Stimulated activated naive CD4-positive, alpha-beta T cell (primary cell): ENCODE results near the gene COMMD10.
"Not testable (repeated sequence)": the region's sequence is repeated elsewhere in the genome, so short reads cannot be mapped to it uniquely, and the experiment has no call there.

ENCODE experiments used
- DNase-seq, 6 experiments: peaks; one replicate each; lab custom pipeline; 2025; lab: John Stamatoyannopoulos, UW

The COMMD10 gene

DNA sequence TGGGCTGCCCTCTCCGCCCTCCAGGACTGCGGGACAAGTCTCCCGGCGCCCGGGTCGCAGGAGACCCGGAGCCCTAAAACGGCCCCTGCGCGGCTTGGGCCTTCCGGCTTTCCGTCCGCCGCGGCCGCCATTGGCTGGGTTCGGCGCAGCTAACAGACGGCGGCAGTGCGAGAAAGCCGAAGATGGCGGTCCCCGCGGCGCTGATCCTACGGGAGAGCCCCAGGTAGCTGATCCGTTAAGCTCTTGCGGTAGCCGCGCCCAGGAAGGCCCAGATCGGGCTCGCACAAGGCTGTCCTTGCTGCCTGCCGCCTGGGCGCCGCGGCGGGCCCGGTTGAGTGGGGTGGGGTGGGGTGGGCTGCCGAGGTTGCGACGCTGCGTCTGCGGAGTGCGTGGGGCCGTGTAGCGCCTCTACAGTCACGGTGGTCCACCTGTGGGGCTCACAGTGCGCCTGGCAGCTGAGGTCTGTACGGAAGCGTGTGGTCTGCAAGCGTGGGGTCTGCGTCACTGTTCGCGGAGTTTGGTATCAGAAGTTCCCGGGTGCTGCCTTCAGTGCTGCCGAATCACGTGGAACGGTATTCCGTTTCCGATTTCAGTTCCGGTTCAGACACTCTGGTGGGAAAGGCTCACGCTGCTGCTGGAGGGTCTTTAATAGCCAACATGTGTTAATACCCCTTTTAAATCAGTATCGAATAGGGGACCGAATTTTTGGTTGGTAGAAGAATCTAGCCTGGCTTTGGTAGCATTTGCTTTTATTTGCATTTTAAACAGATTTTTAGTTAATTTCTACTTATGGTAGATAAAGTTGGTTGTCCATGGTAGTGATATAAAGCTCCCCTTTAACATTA lies at the start of gene COMMD10:
Gene COMMD10 (plus strand): TSS at position 155 of the 845 bp plus-strand sequence.
- DNase-seq = peak; percentile 73 to 90 (median 79)

DNA sequence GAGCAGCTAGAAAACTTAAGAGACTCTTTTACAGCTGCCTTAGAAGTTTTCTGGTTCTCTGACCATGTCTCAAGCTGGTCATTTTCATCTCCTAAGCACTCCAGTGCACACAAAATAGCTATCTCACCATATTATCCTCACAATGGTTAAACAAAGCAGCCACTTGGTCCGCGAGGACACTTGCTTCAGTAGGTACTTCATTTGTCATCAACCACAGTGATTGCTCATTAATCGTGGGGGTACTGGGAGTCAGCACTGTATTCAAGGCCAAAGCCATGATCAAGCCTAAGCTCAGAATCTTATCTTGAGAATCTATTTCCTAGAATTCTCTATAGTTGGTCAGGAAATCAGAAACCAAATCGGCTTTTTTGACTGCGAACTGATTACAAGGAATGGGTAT lies 49.7 kb upstream of the COMMD10 start:
- DNase-seq = no peak

- no peak for DNase-seq
These were observed 47.5 kb upstream of the COMMD10 start for GRCh38 chr5:116037236-116037822.

- DNase-seq = peak in 1 of 6 experiments; percentile 0
These were observed 46.0 kb upstream of the COMMD10 start for GRCh38 chr5:116038817-116039216.

DNA sequence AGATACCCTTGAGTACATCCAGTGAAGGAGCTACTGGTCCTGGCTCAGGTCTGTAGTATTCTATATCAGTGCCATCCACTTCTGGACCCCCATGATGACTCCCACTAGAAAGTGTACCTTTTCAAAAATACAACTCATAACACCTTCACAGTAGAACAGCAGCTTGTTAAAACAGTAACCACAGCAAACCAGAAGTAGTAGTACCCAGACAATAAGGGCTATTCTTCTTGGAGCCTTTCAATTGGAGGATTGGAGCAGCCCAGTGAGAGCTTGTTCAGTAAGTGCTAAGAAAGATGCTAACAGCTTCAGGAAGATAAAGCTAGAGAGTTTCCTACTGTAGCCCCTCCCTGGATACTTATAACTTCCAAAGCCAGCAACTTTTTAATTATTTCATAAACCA lies 42.5 kb upstream of the COMMD10 start:
- no peak for DNase-seq

DNA sequence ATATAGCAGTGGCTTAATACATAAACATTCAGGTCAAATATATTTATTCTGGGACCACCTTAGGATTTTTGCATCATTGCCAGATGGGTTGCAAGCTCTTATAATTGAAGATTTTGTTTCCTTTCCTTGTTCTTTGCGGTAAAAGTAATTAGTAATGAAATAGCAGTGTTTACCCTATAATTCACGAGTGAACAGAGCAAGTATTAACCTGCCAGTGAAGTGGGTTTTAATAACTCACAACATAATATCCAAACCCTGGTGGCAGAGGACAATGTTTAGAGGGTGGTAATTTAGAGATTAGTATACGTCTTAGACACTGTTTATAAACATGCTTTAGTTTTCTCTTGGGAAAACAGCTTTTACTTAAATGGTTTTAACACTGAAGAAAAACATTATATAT lies 40.8 kb upstream of the COMMD10 start:
- DNase-seq = no peak

- no peak for DNase-seq
These were observed 39.0 kb upstream of the COMMD10 start for GRCh38 chr5:116045821-116046220.

GRCh38 chr5:116046261-116046660 lies 38.6 kb upstream of the COMMD10 start:
- no peak for DNase-seq

- DNase-seq = no peak
These were observed 38.0 kb upstream of the COMMD10 start for GRCh38 chr5:116046823-116047222.

DNA sequence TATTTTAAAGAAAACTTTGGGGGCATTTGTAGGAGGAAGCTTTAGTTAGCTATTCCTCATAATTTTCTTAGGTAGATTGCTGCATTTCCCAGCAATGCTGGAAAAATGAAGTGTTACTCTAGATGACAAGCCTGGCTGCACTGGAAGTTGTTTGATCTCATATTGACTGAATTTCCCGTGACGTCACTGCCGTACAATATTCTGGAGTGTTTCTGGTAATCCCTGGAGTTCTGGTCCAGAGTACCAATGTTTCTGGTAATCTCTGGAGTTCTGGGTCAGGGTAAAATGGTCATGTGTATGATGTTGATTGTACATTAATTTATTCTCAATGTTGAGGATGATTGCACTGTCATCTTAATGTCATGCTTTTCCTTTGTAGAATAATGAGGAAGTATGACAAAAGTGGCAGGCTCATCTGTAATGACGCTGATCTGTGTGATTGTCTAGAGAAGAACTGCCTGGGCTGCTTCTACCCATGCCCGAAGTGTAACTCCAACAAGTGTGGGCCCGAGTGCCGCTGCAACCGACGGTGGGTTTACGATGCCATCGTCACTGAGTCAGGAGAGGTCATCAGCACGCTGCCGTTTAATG lies 26.4 kb upstream of the COMMD10 start:
- DNase-seq = no peak

DNA sequence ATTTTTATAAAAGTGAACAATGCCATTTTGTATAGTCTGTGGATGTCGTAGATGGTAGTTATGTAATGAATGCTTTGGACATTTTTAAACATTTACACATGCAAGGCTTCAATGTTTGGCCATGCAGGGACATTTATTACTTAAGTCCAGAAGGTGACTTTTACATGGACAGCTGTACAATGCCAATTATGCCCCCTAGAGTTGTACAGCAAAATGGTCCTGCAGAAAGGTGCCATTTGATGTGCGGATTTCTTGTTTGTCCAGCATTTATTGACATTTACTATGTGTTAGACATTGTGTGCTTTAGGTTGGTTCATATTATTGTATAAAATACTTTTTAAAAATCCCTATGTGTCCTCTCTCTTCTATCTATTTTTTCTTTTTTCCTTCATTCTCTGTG lies 22.5 kb upstream of the COMMD10 start:
- no peak for DNase-seq

DNA sequence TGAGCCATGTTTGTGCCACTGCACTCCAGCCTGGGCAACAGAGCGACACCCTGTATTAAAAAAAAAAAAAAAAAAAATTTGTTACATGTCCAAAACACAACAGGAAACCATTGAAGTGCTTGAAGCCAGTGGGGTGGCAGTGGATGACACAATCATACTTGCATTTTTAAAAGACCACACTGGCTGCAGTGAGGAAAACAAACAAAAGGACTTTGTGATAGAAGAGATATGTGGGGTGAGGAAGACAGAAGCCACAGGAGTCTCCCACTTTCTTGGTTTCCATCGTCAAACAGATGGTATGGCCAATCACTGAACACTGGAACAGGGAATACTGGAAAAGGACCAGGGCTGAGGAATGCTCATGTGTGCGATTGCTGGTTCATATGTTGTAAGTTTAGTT lies 20.9 kb upstream of the COMMD10 start:
- no peak for DNase-seq

DNA sequence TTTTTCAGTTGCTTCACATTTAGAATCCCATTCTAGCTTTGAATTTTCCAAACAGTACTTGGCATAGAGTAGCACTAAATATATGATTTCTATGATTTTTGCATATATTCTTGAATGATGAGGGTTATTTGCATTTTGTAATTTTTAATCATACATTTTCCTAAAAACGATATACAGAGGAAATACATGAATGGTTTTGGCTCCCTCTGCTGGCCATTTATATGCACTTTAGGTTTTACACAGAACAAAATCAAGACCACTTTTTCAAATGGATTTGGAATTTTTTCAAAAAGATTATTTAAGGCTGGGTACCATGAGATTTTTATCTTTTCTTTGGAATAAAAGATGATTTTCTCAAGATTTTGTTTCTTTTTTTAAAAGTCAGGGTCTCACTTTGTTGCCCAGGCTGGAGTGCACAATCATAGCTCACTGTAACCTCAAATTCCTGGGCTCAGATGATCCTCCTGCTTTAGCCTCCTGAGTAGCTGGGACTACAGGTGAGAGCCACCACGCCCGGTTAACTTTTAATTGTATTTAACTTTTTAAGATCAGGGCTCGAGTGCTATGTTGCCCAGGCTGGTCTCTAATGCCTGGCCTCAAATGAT lies 16.7 kb upstream of the COMMD10 start:
- DNase-seq = peak in 3 of 6 experiments; percentile 4 to 53 (median 27)

- DNase-seq = no peak
These were observed 13.6 kb upstream of the COMMD10 start for GRCh38 chr5:116071211-116071610.

GRCh38 chr5:116075191-116075831 lies 9.5 kb upstream of the COMMD10 start:
- no peak for DNase-seq

GRCh38 chr5:116076496-116076895 lies 8.3 kb upstream of the COMMD10 start:
- DNase-seq = no peak

- DNase-seq = no peak
These were observed 6.6 kb upstream of the COMMD10 start for GRCh38 chr5:116078199-116078598.

GRCh38 chr5:116084287-116084691 lies 536 bp upstream of the COMMD10 start:
- peak; percentile 3 to 68 (median 20) for DNase-seq

GRCh38 chr5:116086309-116086708 lies 1.5 kb downstream of the COMMD10 start:
- DNase-seq = not testable (repeated sequence)

GRCh38 chr5:116088062-116088461 lies 3.2 kb downstream of the COMMD10 start:
- peak in 1 of 6 experiments; percentile 9 for DNase-seq

GRCh38 chr5:116090302-116090701 lies 5.5 kb downstream of the COMMD10 start:
- no peak for DNase-seq

GRCh38 chr5:116091416-116091815 lies 6.6 kb downstream of the COMMD10 start:
- no peak for DNase-seq
